T-helper 22 cell (primary cell): ENCODE measurements around the gene NTRK2.

ENCODE experiments used
- DNase-seq: peaks from one replicate; pipeline ENCODE4 v3.0.0-alpha.2; 2020; ENCODE audit warnings: low read depth

The NTRK2 gene

GRCh38 chr9:84939774-84940173, 270.2 kb downstream of the NTRK2 start:
- DNase-seq: no peak

- DNase-seq: no peak
Observed at GRCh38 chr9:84940294-84940693, 270.8 kb downstream of the NTRK2 start.

- DNase-seq: no peak
Observed at GRCh38 chr9:84941792-84942191, 272.3 kb downstream of the NTRK2 start.

- no peak for DNase-seq
Observed at GRCh38 chr9:84943482-84944050, 274.0 kb downstream of the NTRK2 start.

GRCh38 chr9:84945878-84946538, 276.5 kb downstream of the NTRK2 start:
- DNase-seq: no peak

- no peak for DNase-seq
Observed at GRCh38 chr9:84947412-84947972, 278.0 kb downstream of the NTRK2 start.

GRCh38 chr9:84949258-84949657, 279.7 kb downstream of the NTRK2 start:
- DNase-seq: no peak

GRCh38 chr9:84949971-84950370, 280.4 kb downstream of the NTRK2 start:
- DNase-seq: no peak

GRCh38 chr9:84950879-84951811, 281.6 kb downstream of the NTRK2 start:
- no peak for DNase-seq

- no peak for DNase-seq
Observed at GRCh38 chr9:84953252-84953773, 283.8 kb downstream of the NTRK2 start.

- DNase-seq: no peak
Observed at GRCh38 chr9:84953797-84954705, 284.5 kb downstream of the NTRK2 start.

GRCh38 chr9:84955155-84955554, 285.6 kb downstream of the NTRK2 start:
- DNase-seq: no peak

GRCh38 chr9:84955971-84956370, 286.4 kb downstream of the NTRK2 start:
- no peak for DNase-seq

GRCh38 chr9:84959339-84959738, 289.8 kb downstream of the NTRK2 start:
- no peak for DNase-seq

GRCh38 chr9:84966876-84967830, 297.6 kb downstream of the NTRK2 start:
- DNase-seq: no peak

- DNase-seq: no peak
Observed at GRCh38 chr9:84969084-84969483, 299.6 kb downstream of the NTRK2 start.

GRCh38 chr9:84969736-84970135, 300.2 kb downstream of the NTRK2 start:
- DNase-seq: no peak

GRCh38 chr9:84970432-84970831, 300.9 kb downstream of the NTRK2 start:
- DNase-seq: no peak

GRCh38 chr9:84971571-84971970, 302.0 kb downstream of the NTRK2 start:
- no peak for DNase-seq

- DNase-seq: no peak
Observed at GRCh38 chr9:84974258-84974657, 304.7 kb downstream of the NTRK2 start.
